H1 (cell line): ENCODE results near the gene F11R. TPM values are rescaled to one million over a fixed set of nuclear protein-coding genes. Genes with fewer than 3 reads are reported as not detected.

ENCODE experiments used
- CTCF ChIA-PET: fragments of 300-600 bp; sonication (Branson Sonifier 250); formaldehyde crosslinking; loops from one replicate; lab custom pipeline; 2021; ENCODE audit not compliant: partially characterized antibody; lab: Charles Lee
- POLR2A ChIA-PET: fragments of 300-600 bp; sonication (Branson Sonifier 250); formaldehyde crosslinking; loops from one replicate; lab custom pipeline; 2021; ENCODE audit warnings: inconsistent platforms; ENCODE audit not compliant: partially characterized antibody; lab: Charles Lee
- DNase-seq, 2 experiments: peaks; one replicate each; pipeline versions ENCODE4 v3.0.0 to v3.0.0-alpha.2; 2010 to 2022; ENCODE audit warnings: low spot score in 2 of 2, low read depth in 1 of 2, mixed read lengths in 1 of 2
- FAIRE-seq: peaks from 2 replicates; lab custom pipeline; 2011; peaks lifted over from hg19 to GRCh38; lab: Jason Lieb, UNC
- H2AFZ ChIP-seq: 2 replicates; pipeline ENCODE4 v1.8.1; 2012; ENCODE audit warnings: low read length, inconsistent platforms
- H2AK5ac ChIP-seq: 2 replicates; pipeline ENCODE4 v1.6.1; 2013; ENCODE audit warnings: low read depth, low read length
- H2BK120ac ChIP-seq: replicated peaks from 2 replicates; pipeline ENCODE3; 2013; ENCODE audit warnings: low read depth, low read length, inconsistent platforms
- H2BK12ac ChIP-seq: 2 replicates; pipeline ENCODE4 v1.6.1; 2013; ENCODE audit warnings: low read depth, low read length
- H2BK15ac ChIP-seq: 2 replicates; pipeline ENCODE4 v1.6.1; 2013; ENCODE audit warnings: low read length
- H2BK20ac ChIP-seq: 2 replicates; pipeline ENCODE4 v1.6.1; 2013; ENCODE audit warnings: low read length
- H2BK5ac ChIP-seq: 2 replicates; pipeline ENCODE4 v1.6.1; 2013; ENCODE audit warnings: low read depth, low read length
- H3K14ac ChIP-seq: 2 replicates; pipeline ENCODE4 v1.6.1; 2013; ENCODE audit warnings: inconsistent platforms; ENCODE audit not compliant: insufficient read length
- H3K18ac ChIP-seq: 2 replicates; pipeline ENCODE4 v1.6.1; 2013; ENCODE audit warnings: low read length; ENCODE audit errors: extremely low read depth
- H3K23ac ChIP-seq: 2 replicates; pipeline ENCODE4 v1.6.1; 2013; ENCODE audit warnings: inconsistent platforms; ENCODE audit not compliant: insufficient read length
- H3K23me2 ChIP-seq: 2 replicates; pipeline ENCODE4 v1.6.1; 2013; ENCODE audit warnings: low read depth, low read length
- H3K27ac ChIP-seq: 2 replicates; pipeline ENCODE4 v1.6.1; 2011; ENCODE audit warnings: low read depth, low read length, inconsistent platforms
- H3K27me3 ChIP-seq, 4 experiments: replicated peaks in 1 of 4; 1 replicate in 1 of 4; 2 replicates in 3 of 4; pipeline versions ENCODE4 v1.6.1 to v1.8.1; 2011 to 2013; ENCODE audit warnings: low read length in 3 of 4, mild to moderate bottlenecking in 3 of 4, inconsistent platforms in 2 of 4, mixed read lengths in 2 of 4, moderate library complexity in 1 of 4; ENCODE audit not compliant: control insufficient read depth in 3 of 4, insufficient read depth in 3 of 4; ENCODE audit errors: extremely low read depth in 1 of 4
- H3K36me3 ChIP-seq, 4 experiments: 2 replicates each; pipeline versions ENCODE4 v1.6.1 to v1.8.1; 2011 to 2013; ENCODE audit warnings: mild to moderate bottlenecking in 4 of 4, low read length in 3 of 4, moderate library complexity in 2 of 4, control low read depth in 1 of 4, inconsistent platforms in 1 of 4; ENCODE audit not compliant: insufficient read depth in 4 of 4, control insufficient read depth in 2 of 4
- H3K4ac ChIP-seq: replicated peaks from 2 replicates; pipeline ENCODE3; 2013; ENCODE audit warnings: low read length, low read depth, mixed read lengths, inconsistent platforms; ENCODE audit not compliant: insufficient read length
- H3K4me1 ChIP-seq, 4 experiments: replicated peaks in 1 of 4; 1 replicate in 1 of 4; 2 replicates in 3 of 4; pipeline versions ENCODE4 v1.6.1 to v1.8.1; 2011 to 2013; ENCODE audit warnings: low read length in 3 of 4, inconsistent platforms in 2 of 4, mixed read lengths in 1 of 4; ENCODE audit not compliant: insufficient read depth in 4 of 4, control insufficient read depth in 3 of 4
- H3K4me2 ChIP-seq, 2 experiments: 2 replicates each; pipeline versions ENCODE4 v1.6.1 to v1.8.1; 2011 to 2013; ENCODE audit warnings: low read depth in 2 of 2, low read length in 2 of 2, control low read depth in 1 of 2, inconsistent platforms in 1 of 2, mild to moderate bottlenecking in 1 of 2; ENCODE audit not compliant: insufficient read depth in 1 of 2
- H3K4me3 ChIP-seq, 4 experiments: fragments of 200-600, 300-600 bp in 1 of 4; sonication (generic), shearing (Covaris generic), sonication (Bioruptor Twin) in 1 of 4; 2 replicates each; pipeline versions ENCODE4 v1.5.1 to v1.8.1; 2011 to 2016; ENCODE audit warnings: low read length in 4 of 4, low read depth in 3 of 4, control low read depth in 2 of 4, inconsistent platforms in 2 of 4, mild to moderate bottlenecking in 2 of 4, mixed read lengths in 1 of 4, moderate library complexity in 1 of 4; ENCODE audit not compliant: insufficient read depth in 2 of 4; ENCODE audit errors: extremely low read depth in 1 of 4
- H3K56ac ChIP-seq: replicated peaks from 2 replicates; pipeline ENCODE3; 2013; ENCODE audit warnings: low read depth, mild to moderate bottlenecking, mixed read lengths, low read length, inconsistent platforms; ENCODE audit not compliant: insufficient read length
- H3K79me1 ChIP-seq: 2 replicates; pipeline ENCODE4 v1.6.1; 2013; ENCODE audit warnings: low read depth, low read length, control low read depth
- H3K79me2 ChIP-seq, 2 experiments: 2 replicates each; pipeline versions ENCODE4 v1.6.1 to v1.8.1; 2012 to 2013; ENCODE audit warnings: low read length in 2 of 2, mild to moderate bottlenecking in 2 of 2, inconsistent platforms in 1 of 2; ENCODE audit not compliant: insufficient read depth in 2 of 2, control insufficient read depth in 1 of 2
- H3K9ac ChIP-seq, 4 experiments: replicated peaks in 1 of 4; 1 replicate in 1 of 4; 2 replicates in 3 of 4; pipeline versions ENCODE4 v1.6.1 to v1.8.1; 2011 to 2013; ENCODE audit warnings: low read depth in 3 of 4, low read length in 3 of 4, control low read depth in 2 of 4, mild to moderate bottlenecking in 2 of 4, moderate library complexity in 2 of 4, inconsistent platforms in 1 of 4; ENCODE audit errors: extremely low read depth in 1 of 4
- H3K9me3 ChIP-seq, 2 experiments: 2 replicates each; pipeline versions ENCODE4 v1.6.1 to v1.8.1; 2012 to 2013; ENCODE audit warnings: mild to moderate bottlenecking in 2 of 2, moderate library complexity in 2 of 2, control low read depth in 1 of 2, inconsistent platforms in 1 of 2, low read depth in 1 of 2, low read length in 1 of 2, mixed read lengths in 1 of 2; ENCODE audit not compliant: insufficient read depth in 2 of 2
- H4K20me1 ChIP-seq, 2 experiments: replicated peaks in 1 of 2; 2 replicates each; pipeline versions ENCODE3 to v1.8.1; 2011 to 2013; ENCODE audit warnings: inconsistent platforms in 2 of 2, low read length in 2 of 2, mild to moderate bottlenecking in 1 of 2; ENCODE audit not compliant: insufficient read depth in 2 of 2, control insufficient read depth in 1 of 2
- H4K5ac ChIP-seq: 2 replicates; pipeline ENCODE4 v1.6.1; 2013; ENCODE audit warnings: low read length, low read depth, mixed read lengths, inconsistent platforms; ENCODE audit not compliant: insufficient read length
- H4K8ac ChIP-seq: 2 replicates; pipeline ENCODE4 v1.8.0; 2013; ENCODE audit warnings: mild to moderate bottlenecking, moderate library complexity, low read length, inconsistent platforms; ENCODE audit not compliant: insufficient read depth; ENCODE audit errors: extremely low read depth
- H4K91ac ChIP-seq: replicated peaks from 2 replicates; pipeline ENCODE3; 2013; ENCODE audit warnings: low read length, mixed read lengths, inconsistent platforms; ENCODE audit not compliant: insufficient read length
- BRCA1 ChIP-seq: IDR thresholded peaks from 2 replicates; pipeline ENCODE4 v1.6.1; 2012; ENCODE audit warnings: low read depth, low read length, improper control_type of control experiment
- NANOG ChIP-seq: IDR thresholded peaks from 2 replicates; pipeline ENCODE4 v1.6.1; 2011; ENCODE audit warnings: low read length, low read depth, mild to moderate bottlenecking, inconsistent platforms; ENCODE audit not compliant: insufficient read depth, poor library complexity, severe bottlenecking
- RXRA ChIP-seq: IDR thresholded peaks from 2 replicates; pipeline ENCODE4 v1.6.1; 2011; ENCODE audit warnings: low read depth, mild to moderate bottlenecking, low read length, moderate library complexity; ENCODE audit not compliant: insufficient read depth
- SP2 ChIP-seq: IDR thresholded peaks from 2 replicates; pipeline ENCODE4 v1.6.1; 2012; ENCODE audit warnings: mild to moderate bottlenecking, low read length, inconsistent platforms
- SP4 ChIP-seq: IDR thresholded peaks from 2 replicates; pipeline ENCODE4 v1.6.1; 2012; ENCODE audit warnings: low read length, inconsistent platforms
- ZNF274 ChIP-seq: IDR thresholded peaks from 2 replicates; pipeline ENCODE4 v1.7.0; 2012; ENCODE audit warnings: low read length, borderline replicate concordance; ENCODE audit errors: extremely low read depth
- WGBS, 2 experiments: shearing (Covaris generic) in 1 of 2; methylation state at CpG; one replicate each; pipeline versions ENCODE4 v1.1.6 to v1.1.7; 2013 to 2015; ENCODE audit warnings: low lambda C conversion rate in 2 of 2, mixed read lengths in 2 of 2, inconsistent platforms in 1 of 2, low coverage in 1 of 2, missing lambda C conversion rate in 1 of 2; ENCODE audit not compliant: insufficient replicate concordance in 2 of 2, insufficient coverage in 1 of 2, insufficient read length in 1 of 2; ENCODE audit errors: extremely low coverage in 1 of 2, missing lambda C conversion rate in 1 of 2; 5-methylcytosine and 5-hydroxymethylcytosine counted together
- polyA plus RNA-seq, 7 experiments: library from polyadenylated mRNA; depleted of rRNA in 3 of 7; stranded (reverse) in 5 of 7; unstranded in 2 of 7; fragments of >200 nt in 5 of 7; fragments of 200-250 nt in 2 of 7; gene quantifications; 1 replicate in 5 of 7; 2 replicates in 1 of 7; 4 replicates in 1 of 7; pipeline versions ENCODE4 v1.2.1 to v1.2.3, GENCODE V29; 2011 to 2013; ENCODE audit warnings: missing spikeins in 2 of 7, mixed read lengths in 2 of 7
- total RNA-seq: library from RNA; stranded (reverse); fragmentation: NEBNext Ultra II Directional; extraction: Animal tissue kit (Norgen Biotek cat#: 25700); gene quantifications from 2 replicates; pipeline ENCODE4 v1.2.1, GENCODE V29; 2021
- TF ChIP-seq, protein P1 (sequence below): IDR thresholded peaks from 2 replicates; pipeline ENCODE4 v1.6.1; 2012; ENCODE audit warnings: inconsistent platforms

F11R gene
- total and polyA plus RNA-seq, 2 of the 8 experiments (the other 6 are each of a cell fraction or from before 2014, with no cell fraction given), result 159 to 200 TPM

DNA sequence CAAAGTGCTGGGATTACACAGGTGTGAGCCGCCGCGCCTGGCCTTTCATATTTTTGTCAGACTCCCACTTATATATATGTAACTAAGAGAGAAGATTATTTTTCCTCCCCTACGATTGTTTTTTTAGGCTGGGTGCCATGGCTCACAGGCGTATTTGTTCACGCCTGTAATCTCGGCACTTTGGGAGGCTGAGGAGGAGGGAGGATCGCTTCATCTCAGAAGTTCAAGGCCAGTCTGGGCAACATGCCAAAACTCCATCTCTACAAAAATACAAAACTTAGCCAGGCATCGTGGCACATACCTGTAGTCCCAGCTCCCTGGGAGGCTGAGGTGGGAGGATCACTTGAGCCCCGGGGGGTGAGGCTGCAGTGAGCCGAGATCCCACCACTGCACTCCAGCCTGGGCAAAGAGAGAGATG is 42.4 kb downstream of the F11R start:
- Histone ChIP-seq H2BK20ac (no peak overlapping the region), H3K4me1 (peaks cover 5 to 10% (median 8%) of the 10 kb centered on the region in 4 experiments; a peak in 6 of 7 replicates), H3K79me1 (no peaks in the 10 kb centered on the region), H4K8ac (no peak overlapping the region), H4K5ac (no peak overlapping the region), H3K4ac (no peak overlapping the region), H2AFZ (no peak overlapping the region), H2BK15ac (no peak overlapping the region), H3K9me3 (peaks cover 0 to 3% of the 10 kb centered on the region in 2 experiments; a peak in 1 of 4 replicates), H3K4me2 (no peak overlapping the region), H3K79me2 (no peaks in the 10 kb centered on the region), H3K14ac (no peak overlapping the region), H3K56ac (no peak overlapping the region), H3K4me3 (no peak overlapping the region), H2AK5ac (0 out of 2 replicates have a peak overlapping the region, but pooled peaks have one; percentile 75), H2BK120ac (no peak overlapping the region), H4K91ac (no peak overlapping the region), H2BK12ac (no peak overlapping the region), H3K23ac (no peak overlapping the region), H4K20me1 (no peaks in the 10 kb centered on the region), H3K27me3 (no peaks in the 10 kb centered on the region), H3K18ac (no peak overlapping the region), H3K36me3 (no peaks in the 10 kb centered on the region), H2BK5ac (no peak overlapping the region), H3K23me2 (peaks cover 5% of the 10 kb centered on the region), H3K9ac (no peak overlapping the region), H3K27ac (no peak overlapping the region)
- no peak for DNase-seq
- 86% methylated on average over 11 of the region's 11 CpGs; no CpG with 5 or more reads in 1 of the 2 experiments for WGBS, 2 experiments
- no peak for TF ChIP-seq SP2
- TF ChIP-seq, protein P1, sequence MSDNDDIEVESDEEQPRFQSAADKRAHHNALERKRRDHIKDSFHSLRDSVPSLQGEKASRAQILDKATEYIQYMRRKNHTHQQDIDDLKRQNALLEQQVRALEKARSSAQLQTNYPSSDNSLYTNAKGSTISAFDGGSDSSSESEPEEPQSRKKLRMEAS, result no peak
- TF ChIP-seq ZNF274, result no peak
- no peak for TF ChIP-seq SP4
- no peak for TF ChIP-seq NANOG
- TF ChIP-seq RXRA, result no peak
- no peak for TF ChIP-seq BRCA1
- CTCF ChIA-PET, result interaction anchor here (0.5 to 7.9 kb wide), 6 partner anchors 10 to 144 kb away, joined by 3 to 63 read pairs (median 6); partner anchors contain the start of gene ITLN2
- no peak for FAIRE-seq
- POLR2A ChIA-PET, result interaction anchor here (1.0 to 1.3 kb wide), 3 partner anchors 9 to 119 kb away, joined by 3 read pairs; no protein-coding TSS in a partner anchor
